Thyroid gland (tissue), 4 donors: Measurements from ENCODE around the gene SCAPER. TPM values are rescaled to one million over a fixed set of nuclear protein-coding genes. Genes with fewer than 3 reads are reported as not detected.

Experiments used
- DNase-seq, 2 donors: peaks; one replicate each; pipeline ENCODE4 v3.0.0-alpha.2; 2019
- H3K27ac ChIP-seq, 3 donors: fragments of 200-600 bp; sonication (generic); 1 replicate in 2 of 3; 2 replicates in 1 of 3; pipeline ENCODE4 v1.5.1; 2016 to 2019; ENCODE audit warnings: mild to moderate bottlenecking in 1 of 3, moderate library complexity in 1 of 3
- H3K27me3 ChIP-seq: fragments of 200-600 bp; sonication (generic); one replicate; pipeline ENCODE4 v1.5.1; 2019
- H3K36me3 ChIP-seq, 2 donors: fragments of 200-600 bp; sonication (generic); one replicate each; pipeline ENCODE4 v1.5.1; 2016 to 2019
- H3K4me1 ChIP-seq, 2 donors: fragments of 200-600 bp; sonication (generic); one replicate each; pipeline ENCODE4 v1.5.1; 2017 to 2019
- H3K4me3 ChIP-seq, 3 donors: fragments of 200-600 bp; sonication (generic); replicated peaks in 1 of 3; 1 replicate in 2 of 3; 2 replicates in 1 of 3; pipeline ENCODE4 v1.5.1; 2016; ENCODE audit warnings: mild to moderate bottlenecking in 1 of 3
- H3K9me3 ChIP-seq: fragments of 200-600 bp; sonication (generic); one replicate; pipeline ENCODE4 v1.5.1; 2017
- POLR2A ChIP-seq, 2 donors: fragments of 450-650 bp; IDR thresholded peaks; one replicate each; pipeline ENCODE4 v1.6.1; 2017; ENCODE audit warnings: antibody characterized with exemption in 2 of 2, mild to moderate bottlenecking in 2 of 2, moderate library complexity in 1 of 2
- WGBS, 2 donors: methylation state at CpG; one replicate each; pipeline ENCODE4 v1.1.5; 2017; 5-methylcytosine and 5-hydroxymethylcytosine counted together
- intact Hi-C: fragments of 100-400 bp; cut with DNase I; formaldehyde crosslinking; loops from one replicate; pipeline ENCODE4 v1.15.1; 2023
- total RNA-seq, 4 donors: library from RNA; depleted of rRNA; stranded (reverse); fragments of >200 nt; gene quantifications; one replicate each; pipeline ENCODE4 v1.2.3, GENCODE V29; 2016
- TF ChIP-seq, protein P1 (sequence below), 6 experiments: fragments of 200-600 bp in 3 of 6; fragments of 450-650 bp in 3 of 6; sonication (generic) in 3 of 6; IDR thresholded peaks; one replicate each; pipeline ENCODE4 v1.5.1; 2016 to 2019; ENCODE audit warnings: antibody characterized with exemption in 6 of 6, mild to moderate bottlenecking in 2 of 6, inconsistent platforms in 1 of 6, moderate library complexity in 1 of 6

Gene SCAPER
- total RNA-seq, 4 donors from 2014 or later, result 45.2 to 90.8 (median 63.6) TPM

DNA sequence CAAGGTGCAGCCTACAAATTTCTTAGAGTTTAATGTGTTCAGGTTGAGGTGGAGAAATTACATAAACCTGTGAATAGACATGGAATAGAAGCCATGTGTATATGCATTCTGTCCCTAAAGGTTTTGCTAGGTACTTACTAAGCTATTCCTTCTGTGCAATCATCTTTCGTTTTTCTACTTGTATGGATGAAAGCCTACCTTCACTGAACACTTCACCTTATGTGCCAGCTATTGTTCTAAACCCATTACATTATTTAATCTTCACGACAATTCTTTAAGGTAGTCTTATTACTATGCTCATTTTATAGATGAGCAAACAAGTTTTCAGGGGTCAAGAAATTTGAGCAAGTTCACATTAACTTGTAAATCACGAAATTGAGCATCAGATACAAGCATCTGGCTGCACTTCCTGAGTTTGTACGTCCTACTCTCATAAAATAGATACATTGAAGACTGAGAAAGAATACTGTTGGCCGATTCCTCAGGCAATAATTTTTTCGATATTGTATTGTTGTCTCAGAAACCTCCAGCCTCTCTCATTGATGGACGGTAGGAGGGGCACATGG is 25.8 kb upstream of the SCAPER start:
- no peak for DNase-seq
- intact Hi-C loops, result no loop called here
- Histone ChIP-seq H3K27ac (peak overlapping the region; percentile 8 to 63 (median 19)), H3K4me3 (peak overlapping the region in 2 of 3 donors; percentile 3 to 56), H3K9me3 (no peaks in the 10 kb centered on the region), H3K4me1 (peaks cover 23 to 26% of the 10 kb centered on the region in 2 donors), H3K36me3 (no peaks in the 10 kb centered on the region), H3K27me3 (no peaks in the 10 kb centered on the region)
- no peak for TF ChIP-seq POLR2A (IDR thresholded peaks at IDR 0.05)
- TF ChIP-seq, protein P1, sequence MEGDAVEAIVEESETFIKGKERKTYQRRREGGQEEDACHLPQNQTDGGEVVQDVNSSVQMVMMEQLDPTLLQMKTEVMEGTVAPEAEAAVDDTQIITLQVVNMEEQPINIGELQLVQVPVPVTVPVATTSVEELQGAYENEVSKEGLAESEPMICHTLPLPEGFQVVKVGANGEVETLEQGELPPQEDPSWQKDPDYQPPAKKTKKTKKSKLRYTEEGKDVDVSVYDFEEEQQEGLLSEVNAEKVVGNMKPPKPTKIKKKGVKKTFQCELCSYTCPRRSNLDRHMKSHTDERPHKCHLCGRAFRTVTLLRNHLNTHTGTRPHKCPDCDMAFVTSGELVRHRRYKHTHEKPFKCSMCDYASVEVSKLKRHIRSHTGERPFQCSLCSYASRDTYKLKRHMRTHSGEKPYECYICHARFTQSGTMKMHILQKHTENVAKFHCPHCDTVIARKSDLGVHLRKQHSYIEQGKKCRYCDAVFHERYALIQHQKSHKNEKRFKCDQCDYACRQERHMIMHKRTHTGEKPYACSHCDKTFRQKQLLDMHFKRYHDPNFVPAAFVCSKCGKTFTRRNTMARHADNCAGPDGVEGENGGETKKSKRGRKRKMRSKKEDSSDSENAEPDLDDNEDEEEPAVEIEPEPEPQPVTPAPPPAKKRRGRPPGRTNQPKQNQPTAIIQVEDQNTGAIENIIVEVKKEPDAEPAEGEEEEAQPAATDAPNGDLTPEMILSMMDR (IDR thresholded peaks at IDR 0.05), result no peak
- WGBS, 2 donors, result 25 to 27% methylated on average over 7 of the region's 7 CpGs

DNA sequence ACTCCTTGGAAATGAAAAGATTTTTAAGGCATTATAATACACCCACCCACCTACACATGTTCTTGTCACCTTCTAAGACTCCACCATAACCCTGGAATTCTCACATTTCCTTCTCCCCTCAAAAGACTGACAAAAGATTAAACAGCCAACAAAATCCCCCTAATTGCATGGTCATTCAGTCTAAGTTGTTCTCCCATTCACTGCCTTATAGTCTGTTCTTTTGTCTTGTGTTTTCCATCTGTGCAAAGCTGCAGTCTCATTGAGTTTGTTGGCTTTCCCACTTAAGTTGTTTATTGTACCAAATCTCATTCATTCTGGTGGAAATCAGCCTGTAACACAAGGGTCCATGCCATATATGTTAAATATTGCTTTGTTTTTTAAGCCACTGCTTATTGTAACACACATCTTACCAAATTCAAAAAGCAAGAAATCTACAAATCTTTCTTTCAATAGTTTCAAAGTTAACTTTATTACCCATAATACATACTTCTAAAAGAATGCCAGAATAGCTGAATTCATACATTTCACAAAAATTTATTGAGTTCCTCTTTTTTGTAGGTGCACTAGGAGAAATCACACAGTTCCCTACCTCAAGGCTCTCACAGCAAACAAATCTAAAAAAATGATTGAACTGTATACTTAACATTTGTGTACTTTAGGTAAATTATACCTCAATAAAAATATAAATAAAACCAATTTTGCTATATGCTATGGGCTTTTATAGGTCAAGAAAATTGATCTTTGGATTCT is 24.0 kb upstream of the SCAPER start:
- no peak overlapping the region for H3K27ac ChIP-seq
- peaks cover 14 to 17% of the 10 kb centered on the region in 2 donors for H3K4me1 ChIP-seq

DNA sequence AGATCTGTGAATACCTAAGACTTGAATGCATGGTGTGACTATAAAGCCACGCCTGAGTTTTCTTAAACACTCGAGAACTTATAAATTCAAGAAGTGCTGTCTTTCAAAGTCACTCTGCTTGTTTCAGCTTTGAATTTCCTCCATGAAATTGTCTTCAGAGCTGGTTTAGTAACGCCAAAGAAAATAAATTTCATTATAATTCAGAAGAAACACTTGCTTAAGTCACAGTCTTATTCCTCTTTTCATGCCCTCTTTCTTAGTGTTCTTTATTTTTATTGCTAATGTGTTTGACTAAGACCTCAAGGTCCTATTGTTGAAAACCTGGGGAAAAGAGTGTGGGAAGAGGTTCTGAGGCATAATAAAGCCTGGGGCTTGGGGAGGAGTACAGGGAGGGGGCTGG is 23.1 kb upstream of the SCAPER start:
- Histone ChIP-seq H3K36me3 (no peaks in the 10 kb centered on the region), H3K27me3 (no peaks in the 10 kb centered on the region), H3K27ac (no peak overlapping the region), H3K9me3 (no peaks in the 10 kb centered on the region), H3K4me3 (no peak overlapping the region), H3K4me1 (peaks cover 11 to 14% of the 10 kb centered on the region in 2 donors)
- WGBS, 2 donors, result 72 to 87% methylated on average over 3 of the region's 3 CpGs
- intact Hi-C loops, result no loop called here
- no peak for DNase-seq
- no peak for TF ChIP-seq POLR2A (IDR thresholded peaks at IDR 0.05)

More for the DNA sequence above, 24.0 kb upstream of the SCAPER start:
- intact Hi-C loops, result no loop called here
- Histone ChIP-seq H3K4me3 (no peak overlapping the region), H3K9me3 (no peaks in the 10 kb centered on the region), H3K27me3 (no peaks in the 10 kb centered on the region), H3K36me3 (no peaks in the 10 kb centered on the region)
- no peak for DNase-seq
- TF ChIP-seq, protein P1 (IDR thresholded peaks at IDR 0.05), result no peak
- no peak for TF ChIP-seq POLR2A (IDR thresholded peaks at IDR 0.05)

DNA sequence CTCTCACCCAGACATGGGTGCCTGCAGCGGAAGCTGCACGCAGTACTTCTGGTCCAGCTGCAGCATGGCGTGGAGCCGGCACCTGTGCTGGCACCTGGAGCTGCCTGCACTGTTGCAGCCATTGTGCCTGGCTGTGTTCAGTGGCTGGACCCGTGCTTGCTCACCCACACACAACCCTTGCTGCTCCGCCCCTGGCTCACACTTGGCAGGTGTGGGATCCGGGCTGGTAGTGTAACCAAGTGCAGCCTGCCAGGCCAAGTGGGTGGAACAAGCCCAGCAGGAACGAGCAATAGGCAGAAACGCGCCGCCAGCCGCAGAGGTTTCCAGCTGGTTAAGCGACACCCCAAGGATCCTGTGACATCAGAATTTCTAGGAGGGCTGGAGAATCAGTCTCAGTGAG is 11.2 kb upstream of the SCAPER start:
- DNase-seq, result peak; percentile 35 to 58
- no peaks in the 10 kb centered on the region for H3K4me1 ChIP-seq
- TF ChIP-seq POLR2A (IDR thresholded peaks at IDR 0.05), result no peak
- TF ChIP-seq, protein P1 (IDR thresholded peaks at IDR 0.05), result no peak
- no peaks in the 10 kb centered on the region for H3K36me3 ChIP-seq
- no peaks in the 10 kb centered on the region for H3K9me3 ChIP-seq
- intact Hi-C loops, result no loop called here
- H3K27me3 ChIP-seq, result no peaks in the 10 kb centered on the region
- WGBS, 2 donors, result 75 to 77% methylated on average over 7 to 13 of the region's 13 CpGs
- H3K4me3 ChIP-seq, result no peak overlapping the region
- H3K27ac ChIP-seq, result no peak overlapping the region

DNA sequence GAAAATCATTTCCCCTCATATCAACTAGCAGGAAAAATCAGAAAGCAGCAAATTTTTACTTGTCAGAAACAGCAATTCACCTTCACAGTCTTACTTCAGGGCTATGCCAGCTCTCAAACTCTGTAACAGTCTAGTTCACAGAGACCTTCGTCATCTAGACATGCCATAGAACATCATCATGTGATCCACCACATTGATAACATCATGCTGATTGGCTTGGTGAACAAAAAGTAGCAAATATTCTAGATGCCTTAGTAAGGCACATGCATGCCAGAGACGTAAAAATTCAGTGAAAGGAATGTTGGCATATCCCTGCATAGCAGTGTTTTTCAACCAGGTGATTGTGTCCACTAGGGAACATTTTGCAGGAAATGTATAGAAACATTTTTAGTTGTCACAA is 8.6 kb upstream of the SCAPER start:
- intact Hi-C loops, result no loop called here
- Histone ChIP-seq H3K27me3 (no peaks in the 10 kb centered on the region), H3K4me3 (no peak overlapping the region), H3K27ac (no peak overlapping the region), H3K36me3 (no peaks in the 10 kb centered on the region), H3K9me3 (no peaks in the 10 kb centered on the region), H3K4me1 (no peaks in the 10 kb centered on the region)
- DNase-seq, result no peak
- TF ChIP-seq, protein P1 (IDR thresholded peaks at IDR 0.05), result no peak
- no peak for TF ChIP-seq POLR2A (IDR thresholded peaks at IDR 0.05)
- WGBS, 2 donors, result 92 to 100% methylated on average over 2 of the region's 2 CpGs
